GM08714 (cell line): ENCODE data around the gene FEZF1.
"Not testable (repeated sequence)": the region's sequence is repeated elsewhere in the genome, so short reads cannot be mapped to it uniquely, and the experiment has no call there.

Experiments used
- H3K4me3 ChIP-seq: fragments of 200-500 bp; sonication (Bioruptor generic); 2 replicates; pipeline ENCODE4 v1.5.1; 2014; ENCODE audit warnings: mild to moderate bottlenecking, low read length, inconsistent platforms
- ZNF274 ChIP-seq: IDR thresholded peaks from 2 replicates; pipeline ENCODE4 v1.6.1; 2012; ENCODE audit warnings: mild to moderate bottlenecking, low read depth, low read length

The FEZF1 gene

GRCh38 chr7:122302761-122303530 lies 1.6 kb downstream of the FEZF1 start:
- TF ChIP-seq ZNF274, result no peak
- H3K4me3 ChIP-seq, result no peak overlapping the region

DNA sequence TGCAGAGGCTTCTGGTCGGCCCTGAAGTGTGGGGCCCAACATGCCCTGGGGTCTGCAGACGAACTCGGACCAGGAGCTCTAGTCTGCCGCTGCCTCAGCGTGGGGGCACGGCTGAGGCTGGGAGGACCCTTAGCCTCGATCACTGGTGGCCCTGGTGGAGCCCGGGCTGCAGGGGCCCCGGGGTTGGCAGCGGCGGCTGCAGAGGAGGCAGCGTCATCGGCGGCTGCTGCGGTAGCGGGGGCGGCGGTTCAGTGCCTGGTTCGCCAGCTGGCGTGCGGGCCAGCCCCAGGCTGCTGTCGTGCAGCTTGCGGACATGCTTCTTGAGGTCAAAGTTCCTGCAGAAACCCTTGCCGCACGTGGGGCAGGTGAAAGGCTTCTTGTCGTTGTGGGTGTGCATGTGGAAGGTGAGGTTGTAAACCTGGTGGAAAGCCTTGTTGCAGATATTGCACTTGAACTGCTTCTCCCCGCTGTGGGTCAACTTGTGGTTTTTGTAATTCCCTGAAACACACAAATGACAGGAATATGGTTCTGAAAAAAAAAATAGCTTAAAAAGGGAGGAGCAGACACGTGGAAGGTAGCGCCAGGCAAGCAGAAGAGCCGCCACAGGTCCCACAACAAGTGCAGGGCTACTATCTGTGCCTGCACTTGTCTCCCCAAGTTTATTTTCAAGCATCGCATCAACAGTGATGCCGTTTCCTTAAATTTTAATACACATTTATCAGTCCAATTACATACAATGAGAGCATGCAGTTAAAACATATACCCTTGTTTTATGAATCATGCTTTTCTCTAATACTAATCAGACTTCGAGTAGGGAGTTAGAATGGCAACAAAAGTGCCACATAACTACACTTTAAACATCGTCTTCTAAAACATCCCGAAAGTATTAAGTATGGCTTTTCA lies 2.4 kb downstream of the FEZF1 start:
- H3K4me3 ChIP-seq, result no peak overlapping the region
- TF ChIP-seq ZNF274, result no peak

- H3K4me3 ChIP-seq, result no peak overlapping the region
- no peak for TF ChIP-seq ZNF274
Observed at GRCh38 chr7:122300956-122301833, 3.4 kb downstream of the FEZF1 start.

- no peak overlapping the region for H3K4me3 ChIP-seq
- no peak for TF ChIP-seq ZNF274
Observed at GRCh38 chr7:122300211-122300932, 4.2 kb downstream of the FEZF1 start.

GRCh38 chr7:122299624-122300210 lies 4.8 kb downstream of the FEZF1 start:
- no peak overlapping the region for H3K4me3 ChIP-seq
- TF ChIP-seq ZNF274, result no peak

DNA sequence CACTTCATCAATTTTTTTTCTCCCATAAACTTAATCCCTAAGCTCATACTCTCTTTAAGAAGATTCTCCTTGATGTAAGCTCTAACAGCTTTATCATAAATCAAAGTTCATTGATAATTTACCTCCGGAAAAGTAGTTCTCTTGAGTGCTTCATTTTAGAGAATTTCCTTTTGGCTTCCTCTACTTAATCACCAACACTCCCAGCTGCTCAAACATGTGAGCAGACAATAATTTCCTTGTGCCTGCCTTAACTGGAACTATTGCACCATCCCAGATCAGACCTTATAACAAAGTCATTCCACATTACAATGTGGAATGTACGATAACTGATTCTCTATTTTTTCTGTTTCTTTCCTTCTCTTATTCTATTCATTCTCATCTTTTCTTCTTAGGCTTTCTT lies 5.9 kb downstream of the FEZF1 start:
- TF ChIP-seq ZNF274, result no peak
- H3K4me3 ChIP-seq, result no peak overlapping the region

GRCh38 chr7:122298131-122298530 lies 6.4 kb downstream of the FEZF1 start:
- no peak overlapping the region for H3K4me3 ChIP-seq
- TF ChIP-seq ZNF274, result no peak

GRCh38 chr7:122291189-122291588 lies 13.4 kb downstream of the FEZF1 start:
- TF ChIP-seq ZNF274, result no peak
- no peak overlapping the region for H3K4me3 ChIP-seq

DNA sequence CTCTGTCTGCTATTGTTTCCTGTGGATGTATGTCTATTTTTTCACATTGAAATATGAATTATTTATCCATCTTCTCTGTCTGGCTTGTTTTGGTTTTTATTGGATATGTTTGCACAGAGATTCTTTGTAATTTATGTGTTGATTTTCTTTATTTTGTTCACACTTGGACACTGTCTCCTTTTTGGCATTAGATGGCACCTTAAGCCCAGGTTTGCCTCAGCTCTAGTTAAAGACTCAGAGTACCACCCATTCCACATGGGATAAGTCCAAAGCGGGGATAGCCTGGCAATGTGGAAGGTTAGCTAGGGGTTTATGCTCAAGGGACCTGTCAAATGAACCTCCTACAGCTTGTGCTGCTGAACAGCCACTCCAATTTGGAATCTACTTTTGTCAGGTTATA lies 14.1 kb downstream of the FEZF1 start:
- no peak for TF ChIP-seq ZNF274
- no peak overlapping the region for H3K4me3 ChIP-seq

GRCh38 chr7:122289426-122289825 lies 15.1 kb downstream of the FEZF1 start:
- no peak overlapping the region for H3K4me3 ChIP-seq
- no peak for TF ChIP-seq ZNF274

DNA sequence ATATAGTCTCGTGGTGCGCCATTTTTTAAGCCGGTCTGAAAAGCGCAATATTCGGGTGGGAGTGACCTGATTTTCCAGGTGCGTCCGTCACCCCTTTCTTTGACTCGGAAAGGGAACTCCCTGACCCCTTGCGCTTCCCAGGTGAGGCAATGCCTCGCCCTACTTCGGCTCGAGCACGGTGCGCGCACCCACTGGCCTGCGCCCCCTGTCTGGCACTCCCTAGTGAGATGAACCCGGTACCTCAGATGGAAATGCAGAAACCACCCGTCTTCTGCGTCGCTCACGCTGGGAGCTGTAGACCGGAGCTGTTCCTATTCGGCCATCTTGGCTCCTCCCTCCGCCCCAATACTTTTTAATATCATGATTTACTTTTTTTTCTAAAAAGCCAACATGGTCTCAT lies 19.9 kb downstream of the FEZF1 start:
- H3K4me3 ChIP-seq, result not testable (repeated sequence)

- TF ChIP-seq ZNF274, result no peak
- H3K4me3 ChIP-seq, result no peak overlapping the region
Observed at GRCh38 chr7:122273117-122273516, 31.4 kb downstream of the FEZF1 start.

DNA sequence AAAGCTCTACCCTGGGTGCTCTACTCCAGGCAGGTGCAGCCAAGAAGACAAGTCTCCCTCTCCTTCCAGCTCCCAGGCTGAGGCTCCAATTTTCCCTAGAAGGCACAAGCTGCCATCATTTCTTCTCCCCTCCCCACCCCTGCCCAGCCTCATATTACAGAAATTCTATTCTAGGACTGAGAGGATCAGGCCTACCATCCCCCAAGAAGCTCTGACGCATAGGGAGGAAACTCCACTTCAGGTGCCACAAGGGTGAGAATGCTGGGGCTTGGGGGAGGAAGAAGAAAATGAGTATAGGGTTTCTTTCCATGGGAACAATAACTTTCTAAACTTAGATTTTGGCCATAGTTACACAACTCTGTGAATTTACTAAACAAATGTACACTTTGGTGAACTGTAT lies 35.3 kb downstream of the FEZF1 start:
- H3K4me3 ChIP-seq, result no peak overlapping the region
- TF ChIP-seq ZNF274, result no peak
